K562 (cell line): ENCODE results near the gene GPR39. TPM values are rescaled to one million over a fixed set of nuclear protein-coding genes. Genes with fewer than 3 reads are reported as not detected.

Source experiments
- ATAC-seq: fragments of 200-7000 bp; cut with Tn5 transposase; 3 replicates; pipeline ENCODE4 v1.9.1; 2020; ENCODE audit warnings: moderate library complexity
- BruUV-seq: library from RNA; stranded (reverse); fragments of 400-500 nt; replicated peaks from 2 replicates; lab custom pipeline; 2021; lab: Mats Ljungman, UMichigan
- CTCF ChIA-PET: fragments of 300-600 bp; formaldehyde crosslinking; extraction: SDS; loops from one replicate; lab custom pipeline; 2021; ENCODE audit warnings: low intra/inter-chr PET ratio; lab: Yijun Ruan, JAX
- POLR2A ChIA-PET: fragments of 300-600, 350-650 bp; sonication (Branson Sonifier 250); formaldehyde crosslinking; extraction: SDS; loops from one replicate; lab custom pipeline; 2021; ENCODE audit warnings: antibody characterized with exemption, inconsistent platforms; lab: Yijun Ruan, JAX
- DNase-seq, 4 experiments: peaks; one replicate each; pipeline versions ENCODE4 v3.0.0 to v3.0.0-alpha.2; 2011 to 2018; ENCODE audit warnings: low spot score in 3 of 4, mixed read lengths in 3 of 4; ENCODE audit errors: extremely low read depth in 1 of 4
- FAIRE-seq: peaks from 2 replicates; lab custom pipeline; 2011; peaks lifted over from hg19 to GRCh38; lab: Jason Lieb, UNC
- H2AFZ ChIP-seq: 2 replicates; pipeline ENCODE4 v1.6.0; 2011; ENCODE audit warnings: low read depth, low read length, control low read depth, inconsistent platforms
- H3K27ac ChIP-seq: fragments of 200-600 bp; 3 replicates; pipeline ENCODE4 v1.8.0; 2011; ENCODE audit warnings: low read depth, mild to moderate bottlenecking, control low read depth, inconsistent platforms, low read length, moderate library complexity, mixed read lengths; ENCODE audit errors: extremely low read depth
- H3K27me3 ChIP-seq, 2 experiments: fragments of 300-600 bp in 1 of 2; 2 replicates in 1 of 2; 3 replicates in 1 of 2; pipeline versions ENCODE4 v1.6.0 to v1.8.0; 2011; ENCODE audit warnings: inconsistent platforms in 2 of 2, low read length in 2 of 2, mild to moderate bottlenecking in 1 of 2, mixed read lengths in 1 of 2, moderate library complexity in 1 of 2; ENCODE audit not compliant: control insufficient read depth in 2 of 2, insufficient read depth in 2 of 2
- H3K36me3 ChIP-seq: fragments of 300-600 bp; 3 replicates; pipeline ENCODE4 v1.8.0; 2011; ENCODE audit warnings: mild to moderate bottlenecking, low read length, inconsistent platforms; ENCODE audit not compliant: control insufficient read depth, insufficient read depth
- H3K4me1 ChIP-seq, 2 experiments: fragments of 200-600 bp in 1 of 2; replicated peaks in 1 of 2; 2 replicates in 1 of 2; 3 replicates in 1 of 2; pipeline versions ENCODE4 v1.5.1 to v1.8.0; 2011; ENCODE audit warnings: inconsistent platforms in 2 of 2, low read length in 2 of 2, mild to moderate bottlenecking in 1 of 2, mixed read lengths in 1 of 2, moderate library complexity in 1 of 2; ENCODE audit not compliant: control insufficient read depth in 2 of 2, insufficient read depth in 2 of 2
- H3K4me2 ChIP-seq: 2 replicates; pipeline ENCODE4 v1.6.1; 2011; ENCODE audit warnings: low read length, control low read depth, inconsistent platforms, mixed read lengths; ENCODE audit not compliant: insufficient read depth
- H3K4me3 ChIP-seq: fragments of 200-600 bp; sonication (generic), shearing (Covaris generic); 2 replicates; pipeline ENCODE4 v1.5.1; 2016; ENCODE audit warnings: control low read depth, inconsistent platforms
- H3K79me2 ChIP-seq: fragments of 200-600 bp; 3 replicates; pipeline ENCODE4 v1.8.0; 2011; ENCODE audit warnings: low read length, inconsistent platforms; ENCODE audit not compliant: control insufficient read depth, insufficient read depth
- H3K9ac ChIP-seq, 2 experiments: 2 replicates each; pipeline versions ENCODE4 v1.6.0 to v1.6.1; 2011; ENCODE audit warnings: low read depth in 2 of 2, low read length in 2 of 2, control low read depth in 1 of 2, inconsistent platforms in 1 of 2, mild to moderate bottlenecking in 1 of 2, mixed read lengths in 1 of 2; ENCODE audit not compliant: insufficient read depth in 1 of 2
- H3K9me1 ChIP-seq: one replicate; pipeline ENCODE4 v1.6.0; 2011; ENCODE audit warnings: inconsistent platforms, mild to moderate bottlenecking, low read length, moderate library complexity; ENCODE audit not compliant: control insufficient read depth, insufficient read depth
- H3K9me3 ChIP-seq: replicated peaks from 2 replicates; pipeline ENCODE4 v1.5.1; 2011; ENCODE audit warnings: low read depth, low read length, inconsistent platforms; ENCODE audit not compliant: control insufficient read depth, insufficient read depth
- H4K20me1 ChIP-seq: replicated peaks from 2 replicates; pipeline ENCODE4 v1.6.1; 2011; ENCODE audit warnings: low read length, inconsistent platforms, mixed read lengths; ENCODE audit not compliant: control insufficient read depth, insufficient read depth
- BHLHE40 ChIP-seq: IDR thresholded peaks from 2 replicates; pipeline ENCODE4 v1.6.1; 2011; ENCODE audit warnings: low read length, improper control_type of control experiment
- KDM5B ChIP-seq: fragments of 200-600 bp; sonication (generic); IDR thresholded peaks from 2 replicates; pipeline ENCODE4 v1.6.1; 2012; ENCODE audit warnings: low read depth, mild to moderate bottlenecking, moderate library complexity, low read length, control low read depth, inconsistent platforms; ENCODE audit not compliant: insufficient replicate concordance
- SAP30 ChIP-seq: fragments of 200-600 bp; sonication (generic); IDR thresholded peaks from 2 replicates; pipeline ENCODE4 v1.6.1; 2012; ENCODE audit warnings: borderline replicate concordance, low read depth, mild to moderate bottlenecking, moderate library complexity, low read length, control low read depth, inconsistent platforms; ENCODE audit not compliant: insufficient read depth, poor library complexity, severe bottlenecking
- SRSF7 ChIP-seq: fragments of 200-400 bp; formaldehyde crosslinking; optimal IDR thresholded peaks from 2 replicates; pipeline ENCODE3; 2017; ENCODE audit warnings: mild to moderate bottlenecking, low read depth, low read length
- TEAD4 ChIP-seq, 2 experiments: sonication (generic) in 1 of 2; formaldehyde crosslinking in 1 of 2; IDR thresholded peaks; 2 replicates each; pipeline versions ENCODE4 v1.6.1 to v1.8.0; 2012 to 2022; ENCODE audit warnings: borderline replicate concordance in 1 of 2, inconsistent platforms in 1 of 2, low read length in 1 of 2, mild to moderate bottlenecking in 1 of 2, missing genetic modification reagents in 1 of 2
- WGBS: fragments of 100-300 bp; shearing (Covaris generic); methylation state at CpG from one replicate; pipeline ENCODE4 v1.1.6; 2016; ENCODE audit warnings: low coverage, mixed read lengths; ENCODE audit not compliant: insufficient coverage; ENCODE audit errors: missing lambda C conversion rate; 5-methylcytosine and 5-hydroxymethylcytosine counted together
- in situ Hi-C: fragments of 300-500 bp; cut with MboI; formaldehyde crosslinking; loops from 4 replicates; pipeline ENCODE4 v1.15.0; 2018; ENCODE audit warnings: inconsistent platforms, mixed read lengths
- intact Hi-C: fragments of 100-400 bp; cut with micrococcal nuclease; formaldehyde crosslinking; loops from 2 replicates; pipeline ENCODE4 v1.14.2; 2022
- polyA plus RNA-seq, 8 experiments: library from polyadenylated mRNA; depleted of rRNA in 4 of 8; stranded (reverse) in 5 of 8; unstranded in 3 of 8; fragments of >200 nt; fragmentation: Nextera tagmentation in 2 of 8; fragmentation: Illumina TruSeq in 1 of 8; extraction: Ambion mirVana in 2 of 8; extraction: Trizol in 1 of 8; gene quantifications; 2 replicates each; pipeline versions ENCODE4 v1.2.1 to v1.2.3, GENCODE V29; 2011 to 2014; ENCODE audit warnings: inconsistent platforms in 1 of 8, missing spikeins in 1 of 8
- total RNA-seq, 7 experiments: library from RNA; depleted of rRNA in 6 of 7; stranded (reverse); fragments of >200 nt in 6 of 7; fragmentation: Illumina TruSeq in 2 of 7; extraction: Trizol in 2 of 7; gene quantifications; 2 replicates each; pipeline versions ENCODE4 v1.2.1 to v1.2.3, GENCODE V29; 2011 to 2021; ENCODE audit warnings: low replicate concordance in 1 of 7
- TF ChIP-seq, protein P1 (sequence below): sonication (generic); formaldehyde crosslinking; IDR thresholded peaks from 2 replicates; pipeline ENCODE4 v1.8.0; 2022; ENCODE audit warnings: mild to moderate bottlenecking, missing genetic modification reagents
- TF ChIP-seq, protein P2 (sequence below): conservative IDR thresholded peaks from 2 replicates; pipeline ENCODE4 v1.6.1; 2011; ENCODE audit warnings: low read depth, mild to moderate bottlenecking, low read length; ENCODE audit not compliant: control insufficient read depth
- TF ChIP-seq, protein P3 (sequence below): sonication (generic); IDR thresholded peaks from 2 replicates; pipeline ENCODE4 v1.6.1; 2016

Gene GPR39
- total and polyA plus RNA-seq, 9 of the 15 experiments (the other 6 are each of a cell fraction or from before 2014, with no cell fraction given) = 0.04 TPM; not detected in 8

DNA sequence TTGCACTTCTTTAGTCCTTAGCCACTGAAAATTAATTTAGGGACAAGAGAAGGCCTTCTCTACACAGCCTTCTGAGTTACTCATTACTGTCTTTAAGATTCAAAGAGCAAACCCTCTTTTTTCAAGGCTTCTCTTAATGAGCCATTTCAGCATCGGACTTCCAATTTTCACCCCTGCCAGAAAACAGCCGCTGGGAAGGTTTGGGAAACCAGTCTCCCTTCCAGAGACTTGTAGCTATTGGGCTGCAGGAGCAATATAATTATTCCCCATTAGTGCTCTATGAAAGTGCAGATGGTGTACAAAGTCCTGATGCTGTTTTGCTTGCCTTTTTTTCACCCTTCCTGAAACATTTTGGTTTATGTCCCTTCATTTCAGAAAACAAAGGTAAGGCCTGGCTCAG is 79.3 kb downstream of the GPR39 start:
- H4K20me1 ChIP-seq = no peaks in the 10 kb centered on the region
- DNase-seq = no peak
- no peak for ATAC-seq
- no peaks in the 10 kb centered on the region for H3K4me1 ChIP-seq
- no peak for TF ChIP-seq SAP30
- TF ChIP-seq BHLHE40 = no peak
- TF ChIP-seq, protein P1, sequence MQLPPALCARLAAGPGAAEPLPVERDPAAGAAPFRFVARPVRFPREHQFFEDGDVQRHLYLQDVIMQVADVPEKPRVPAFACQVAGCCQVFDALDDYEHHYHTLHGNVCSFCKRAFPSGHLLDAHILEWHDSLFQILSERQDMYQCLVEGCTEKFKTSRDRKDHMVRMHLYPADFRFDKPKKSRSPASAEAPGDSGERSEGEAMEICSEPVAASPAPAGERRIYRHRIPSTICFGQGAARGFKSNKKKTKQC (CRISPR knock-in tag) = no peak
- no peak for TF ChIP-seq KDM5B
- ChIA-PET POLR2A (no interaction called here), CTCF (no interaction called here)
- WGBS = 0% methylated on average over 2 of the region's 2 CpGs
- H3K9me1 ChIP-seq = no peaks in the 10 kb centered on the region
- no peak overlapping the region for H3K27ac ChIP-seq
- H2AFZ ChIP-seq = no peak overlapping the region
- no peak overlapping the region for H3K9ac ChIP-seq
- H3K4me2 ChIP-seq = no peak overlapping the region
- no peaks in the 10 kb centered on the region for H3K9me3 ChIP-seq
- no peaks in the 10 kb centered on the region for H3K36me3 ChIP-seq
- no TSS peak for BruUV-seq
- no peak overlapping the region for H3K4me3 ChIP-seq
- intact Hi-C loops = no loop called here
- in situ Hi-C loops = no loop called here
- H3K27me3 ChIP-seq = no peaks in the 10 kb centered on the region
- no peaks in the 10 kb centered on the region for H3K79me2 ChIP-seq
- no peak for FAIRE-seq

DNA sequence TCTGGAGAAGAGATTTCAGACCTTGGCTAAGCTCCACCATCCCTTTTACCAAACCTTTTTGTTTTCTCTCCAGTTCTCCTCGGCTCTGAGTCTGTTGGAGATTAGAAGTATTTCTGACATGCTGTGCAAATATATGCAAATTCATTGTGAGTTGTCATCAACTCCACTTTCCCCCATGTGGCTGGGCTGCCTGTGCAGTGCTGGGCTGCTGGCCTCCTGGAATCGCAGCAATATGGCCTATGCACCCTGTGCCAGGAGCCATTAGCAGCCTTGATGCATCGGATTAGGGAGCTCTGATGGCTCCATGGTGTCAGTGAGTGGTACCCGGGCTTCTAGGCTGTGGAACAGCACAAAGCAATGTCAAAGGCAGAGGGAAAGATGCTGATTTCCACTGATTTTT is 80.0 kb downstream of the GPR39 start:
- ATAC-seq = no peak
- H3K27ac ChIP-seq = no peak overlapping the region
- TF ChIP-seq, protein P2, sequence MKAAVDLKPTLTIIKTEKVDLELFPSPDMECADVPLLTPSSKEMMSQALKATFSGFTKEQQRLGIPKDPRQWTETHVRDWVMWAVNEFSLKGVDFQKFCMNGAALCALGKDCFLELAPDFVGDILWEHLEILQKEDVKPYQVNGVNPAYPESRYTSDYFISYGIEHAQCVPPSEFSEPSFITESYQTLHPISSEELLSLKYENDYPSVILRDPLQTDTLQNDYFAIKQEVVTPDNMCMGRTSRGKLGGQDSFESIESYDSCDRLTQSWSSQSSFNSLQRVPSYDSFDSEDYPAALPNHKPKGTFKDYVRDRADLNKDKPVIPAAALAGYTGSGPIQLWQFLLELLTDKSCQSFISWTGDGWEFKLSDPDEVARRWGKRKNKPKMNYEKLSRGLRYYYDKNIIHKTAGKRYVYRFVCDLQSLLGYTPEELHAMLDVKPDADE = no peak
- TF ChIP-seq SRSF7 (no peak), TEAD4 (IDR thresholded peaks at IDR 0.05; ENCODE audit: low read length) (no peak), TEAD4 (CRISPR knock-in tag; IDR thresholded peaks at IDR 0.05; ENCODE audit: borderline replicate concordance) (no peak)
- TF ChIP-seq, protein P3, sequence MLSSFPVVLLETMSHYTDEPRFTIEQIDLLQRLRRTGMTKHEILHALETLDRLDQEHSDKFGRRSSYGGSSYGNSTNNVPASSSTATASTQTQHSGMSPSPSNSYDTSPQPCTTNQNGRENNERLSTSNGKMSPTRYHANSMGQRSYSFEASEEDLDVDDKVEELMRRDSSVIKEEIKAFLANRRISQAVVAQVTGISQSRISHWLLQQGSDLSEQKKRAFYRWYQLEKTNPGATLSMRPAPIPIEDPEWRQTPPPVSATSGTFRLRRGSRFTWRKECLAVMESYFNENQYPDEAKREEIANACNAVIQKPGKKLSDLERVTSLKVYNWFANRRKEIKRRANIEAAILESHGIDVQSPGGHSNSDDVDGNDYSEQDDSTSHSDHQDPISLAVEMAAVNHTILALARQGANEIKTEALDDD = no peak
- TF ChIP-seq, all 486 proteins: peak for 0
- H3K9me1 ChIP-seq = no peaks in the 10 kb centered on the region
- no peak overlapping the region for H3K9ac ChIP-seq
- no peaks in the 10 kb centered on the region for H3K9me3 ChIP-seq
- no peak overlapping the region for H3K4me3 ChIP-seq
- H2AFZ ChIP-seq = no peak overlapping the region
- DNase-seq (no peak), FAIRE-seq (no peak)
- 0% methylated on average over 4 of the region's 4 CpGs for WGBS
- ChIA-PET CTCF (no interaction called here), POLR2A (no interaction called here)
- intact Hi-C loops (no loop called here), in situ Hi-C loops (no loop called here)
- BruUV-seq = no TSS peak
- H3K36me3 ChIP-seq = no peaks in the 10 kb centered on the region
- no peaks in the 10 kb centered on the region for H3K27me3 ChIP-seq
- no peaks in the 10 kb centered on the region for H3K79me2 ChIP-seq
- H3K4me2 ChIP-seq = no peak overlapping the region
- H3K4me1 ChIP-seq = no peaks in the 10 kb centered on the region
- no peaks in the 10 kb centered on the region for H4K20me1 ChIP-seq
